Forelimb muscle (tissue), 1 donor: ENCODE data around the gene NOP9. TPM values are rescaled to one million over a fixed set of nuclear protein-coding genes. Genes with fewer than 3 reads are reported as not detected.

Experiments
- DNase-seq: peaks from one replicate; pipeline ENCODE4 v3.0.0-alpha.2; 2013; ENCODE audit warnings: low read depth
- polyA plus RNA-seq: library from polyadenylated mRNA; unstranded; fragments of 120-200 nt; gene quantifications from one replicate; pipeline ENCODE4 v1.2.1, GENCODE V29; 2013; ENCODE audit not compliant: insufficient read length

The NOP9 gene
- polyA plus RNA-seq, 1 donor = 21.1 TPM

GRCh38 chr14:24308342-24309124 lies 8.9 kb downstream of the NOP9 start:
- no peak for DNase-seq

GRCh38 chr14:24309538-24310264 lies 10.1 kb downstream of the NOP9 start, which contains the start of gene LTB4R2:
TSS of gene LTB4R2 (plus strand) at chr14:24310140. CDS start at chr14:24310665, 525 bp downstream.
- DNase-seq = no peak

DNA sequence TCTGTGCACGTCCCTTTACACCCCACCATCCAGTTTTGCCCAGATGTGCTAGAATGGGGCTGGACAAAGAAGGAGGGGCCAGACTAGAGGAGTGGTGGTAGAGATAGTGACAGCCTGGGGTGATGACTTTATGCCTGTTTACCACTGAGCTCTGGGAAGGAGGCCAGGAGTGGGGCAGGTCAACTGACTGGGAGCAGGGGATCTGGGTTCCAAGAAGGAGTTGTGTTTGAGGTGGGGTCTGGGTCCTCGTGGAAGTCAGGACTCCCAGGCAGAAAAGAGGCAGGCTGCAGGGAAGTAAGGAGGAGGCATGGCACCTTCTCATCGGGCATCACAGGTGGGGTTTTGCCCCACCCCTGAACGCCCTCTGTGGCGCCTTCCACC lies 10.6 kb downstream of the NOP9 start:
- no peak for DNase-seq

DNA sequence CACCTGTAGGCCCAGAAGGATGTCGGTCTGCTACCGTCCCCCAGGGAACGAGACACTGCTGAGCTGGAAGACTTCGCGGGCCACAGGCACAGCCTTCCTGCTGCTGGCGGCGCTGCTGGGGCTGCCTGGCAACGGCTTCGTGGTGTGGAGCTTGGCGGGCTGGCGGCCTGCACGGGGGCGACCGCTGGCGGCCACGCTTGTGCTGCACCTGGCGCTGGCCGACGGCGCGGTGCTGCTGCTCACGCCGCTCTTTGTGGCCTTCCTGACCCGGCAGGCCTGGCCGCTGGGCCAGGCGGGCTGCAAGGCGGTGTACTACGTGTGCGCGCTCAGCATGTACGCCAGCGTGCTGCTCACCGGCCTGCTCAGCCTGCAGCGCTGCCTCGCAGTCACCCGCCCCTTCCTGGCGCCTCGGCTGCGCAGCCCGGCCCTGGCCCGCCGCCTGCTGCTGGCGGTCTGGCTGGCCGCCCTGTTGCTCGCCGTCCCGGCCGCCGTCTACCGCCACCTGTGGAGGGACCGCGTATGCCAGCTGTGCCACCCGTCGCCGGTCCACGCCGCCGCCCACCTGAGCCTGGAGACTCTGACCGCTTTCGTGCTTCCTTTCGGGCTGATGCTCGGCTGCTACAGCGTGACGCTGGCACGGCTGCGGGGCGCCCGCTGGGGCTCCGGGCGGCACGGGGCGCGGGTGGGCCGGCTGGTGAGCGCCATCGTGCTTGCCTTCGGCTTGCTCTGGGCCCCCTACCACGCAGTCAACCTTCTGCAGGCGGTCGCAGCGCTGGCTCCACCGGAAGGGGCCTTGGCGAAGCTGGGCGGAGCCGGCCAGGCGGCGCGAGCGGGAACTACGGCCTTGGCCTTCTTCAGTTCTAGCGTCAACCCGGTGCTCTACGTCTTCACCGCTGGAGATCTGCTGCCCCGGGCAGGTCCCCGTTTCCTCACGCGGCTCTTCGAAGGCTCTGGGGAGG lies 11.3 kb downstream of the NOP9 start, which contains the start of gene LTB4R:
Gene LTB4R, plus strand, starts transcription at position 857 of the 959 bp plus-strand sequence. CDS start 4,150 bp downstream, outside the sequence.
- no peak for DNase-seq

- no peak for DNase-seq
Measured at GRCh38 chr14:24311837-24312615, 12.4 kb downstream of the NOP9 start.

DNA sequence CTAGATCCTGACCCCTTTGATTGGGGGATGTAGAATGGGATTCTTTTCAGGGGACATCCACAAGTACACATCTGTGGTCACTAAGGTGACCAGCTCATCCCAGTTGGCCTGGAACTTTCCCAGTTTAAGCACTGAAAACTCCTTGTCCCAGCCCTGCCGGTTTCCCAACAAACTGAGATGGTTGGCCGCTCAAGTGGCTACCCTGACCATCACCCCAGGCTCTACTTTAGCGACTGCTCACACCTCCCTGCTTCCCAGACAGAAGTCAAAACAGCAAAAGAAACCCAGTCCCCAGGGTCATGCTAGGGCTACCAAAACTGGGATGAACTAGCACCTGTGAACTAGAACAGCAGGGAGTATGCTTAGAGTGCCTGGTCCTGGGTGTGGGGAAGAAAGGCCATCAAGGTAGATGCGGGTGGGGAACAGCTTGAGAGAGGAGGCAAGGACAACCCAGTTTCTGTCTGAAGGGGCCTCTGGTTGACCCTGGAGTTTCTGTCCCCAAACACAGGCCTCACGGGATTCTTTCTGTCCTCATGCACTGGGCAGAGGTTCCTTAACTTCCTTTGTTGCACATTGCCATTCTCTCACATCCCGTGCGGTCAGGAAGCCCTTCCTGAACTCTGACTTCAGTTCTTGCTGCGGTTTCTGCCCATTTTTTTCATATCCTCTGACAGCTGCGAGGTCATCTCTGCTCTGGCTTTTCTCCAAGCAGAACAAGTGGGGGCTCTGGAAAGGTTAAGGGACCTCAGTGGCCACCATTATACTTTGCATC lies 13.3 kb downstream of the NOP9 start:
- no peak for DNase-seq

- DNase-seq = no peak
Measured at GRCh38 chr14:24313913-24314312, 14.3 kb downstream of the NOP9 start.

GRCh38 chr14:24314377-24315193 lies 14.9 kb downstream of the NOP9 start:
- no peak for DNase-seq

DNA sequence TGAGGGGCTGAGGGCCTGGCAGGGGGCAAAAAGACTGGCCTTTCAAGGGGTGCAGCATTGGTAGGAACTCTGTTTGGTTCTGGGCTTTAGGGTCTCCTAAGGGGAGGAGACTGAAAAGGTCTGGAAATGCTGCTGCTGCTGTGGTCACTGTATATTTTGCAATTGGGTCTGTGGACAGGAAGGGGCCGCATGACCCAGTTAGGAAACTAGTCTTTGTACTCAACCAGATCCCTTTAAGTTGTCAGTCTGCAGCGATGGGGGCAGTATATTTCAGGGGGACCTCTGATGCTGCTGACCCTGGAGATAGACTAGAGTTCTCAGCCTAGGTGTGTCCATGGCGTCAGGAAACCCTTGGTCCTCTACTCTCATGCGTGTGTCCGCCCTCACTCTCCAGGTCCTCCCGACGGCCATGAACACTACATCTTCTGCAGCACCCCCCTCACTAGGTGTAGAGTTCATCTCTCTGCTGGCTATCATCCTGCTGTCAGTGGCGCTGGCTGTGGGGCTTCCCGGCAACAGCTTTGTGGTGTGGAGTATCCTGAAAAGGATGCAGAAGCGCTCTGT lies 15.7 kb downstream of the NOP9 start:
- no peak for DNase-seq

GRCh38 chr14:24315807-24316596 lies 16.4 kb downstream of the NOP9 start:
- no peak for DNase-seq

GRCh38 chr14:24316597-24316950 lies 16.9 kb downstream of the NOP9 start:
- no peak for DNase-seq

DNA sequence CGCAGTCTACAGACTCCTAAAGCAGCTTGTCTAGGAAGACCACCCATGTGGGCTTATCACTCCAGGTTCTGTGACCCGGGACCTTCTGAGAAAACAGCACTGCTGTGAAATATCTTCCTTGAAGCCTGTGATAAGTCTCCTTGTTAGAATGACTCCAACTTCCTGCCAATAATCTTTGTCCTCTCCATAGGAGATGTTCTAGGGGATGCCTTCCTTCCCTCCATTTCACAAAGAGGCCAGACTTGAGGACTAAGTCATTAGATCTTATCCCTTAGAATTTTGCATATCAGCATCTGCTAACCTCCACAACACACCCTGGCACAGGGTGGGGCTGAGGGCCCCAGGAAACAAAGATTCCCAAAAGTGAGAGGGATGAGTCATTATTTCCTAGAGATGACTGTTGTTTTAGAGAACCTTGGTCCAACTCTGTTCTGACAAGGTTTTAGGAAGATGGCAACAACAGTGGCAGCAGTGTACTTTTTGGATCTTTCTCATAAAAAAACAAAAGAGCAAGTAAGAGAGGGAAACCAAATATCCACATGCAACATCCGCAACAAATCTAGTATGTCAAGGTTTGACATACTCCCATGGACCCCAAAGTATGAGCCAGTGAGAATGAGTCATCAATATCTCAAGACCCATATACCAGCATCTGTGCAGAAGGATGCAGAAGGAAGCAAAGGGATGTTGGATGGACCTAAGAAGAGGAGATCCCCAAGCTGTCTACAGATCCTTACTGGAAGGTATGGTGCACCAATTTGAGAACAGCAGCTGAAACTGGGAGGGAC lies 17.7 kb downstream of the NOP9 start:
- no peak for DNase-seq

GRCh38 chr14:24321212-24321975 lies 21.7 kb downstream of the NOP9 start:
- DNase-seq = no peak

DNA sequence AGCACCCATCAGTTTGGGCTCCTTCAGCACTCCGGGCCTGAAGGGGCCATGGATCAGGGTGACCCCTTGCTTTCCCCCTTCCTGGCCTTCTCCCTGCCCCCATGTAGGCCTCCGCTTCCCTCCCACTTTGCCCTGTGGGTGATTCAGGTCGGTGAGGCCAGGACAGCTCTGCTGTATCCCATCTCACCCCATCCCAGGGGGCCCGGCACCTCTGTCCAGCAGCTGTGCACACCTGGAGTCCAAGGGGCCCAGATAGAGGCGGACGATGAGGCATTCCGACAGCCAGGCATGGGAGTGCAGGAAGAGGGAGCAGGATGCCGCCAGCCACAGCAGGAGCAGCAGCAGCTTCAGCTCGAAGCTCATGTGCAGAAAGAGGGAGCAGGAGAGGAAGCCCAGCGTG lies 23.0 kb downstream of the NOP9 start:
- no peak for DNase-seq

GRCh38 chr14:24323341-24323740 lies 23.7 kb downstream of the NOP9 start:
- no peak for DNase-seq

DNA sequence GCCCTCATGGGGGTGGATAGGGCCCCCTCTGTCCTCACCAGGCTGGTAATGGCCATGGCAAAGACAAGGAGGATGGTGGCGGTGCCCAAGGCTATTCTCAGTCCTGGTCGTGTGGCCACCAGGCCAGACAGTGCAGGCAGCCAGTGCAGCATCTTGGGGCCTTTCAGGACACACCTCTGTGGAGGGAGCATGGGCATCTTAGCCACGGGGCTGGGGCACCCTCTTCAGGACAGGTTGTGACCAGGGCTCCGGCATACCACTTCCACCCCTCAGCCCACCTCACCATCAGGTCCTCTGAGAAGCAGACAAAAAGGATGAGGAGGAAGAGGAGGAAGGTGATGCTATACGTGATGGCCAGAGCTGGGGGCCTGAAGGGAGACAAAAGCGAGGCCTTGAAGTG lies 24.4 kb downstream of the NOP9 start:
- no peak for DNase-seq
